CD14-positive monocyte (primary cell): Measurements from ENCODE around the gene C3orf52. TPM values are rescaled to one million over a fixed set of nuclear protein-coding genes. Genes with fewer than 3 reads are reported as not detected.

Experiments
- DNase-seq, 3 donors: peaks; one replicate each; pipeline ENCODE4 v3.0.0-alpha.2; 2011 to 2022
- H2AFZ ChIP-seq: 2 replicates; pipeline ENCODE4 v1.6.0; 2012; ENCODE audit warnings: mild to moderate bottlenecking, low read depth, low read length, inconsistent platforms; ENCODE audit not compliant: insufficient read depth, poor library complexity, severe bottlenecking
- H3K27ac ChIP-seq, 2 donors: 1 replicate in 1 of 2; 2 replicates in 1 of 2; pipeline ENCODE4 v1.5.1; 2012 to 2013; ENCODE audit warnings: low read length in 2 of 2, control low read depth in 1 of 2, inconsistent platforms in 1 of 2, low read depth in 1 of 2, mild to moderate bottlenecking in 1 of 2
- H3K27me3 ChIP-seq, 2 donors: one replicate each; pipeline versions ENCODE4 v1.6.0 to v1.6.1; 2011 to 2013; ENCODE audit warnings: low read length in 2 of 2; ENCODE audit not compliant: control insufficient read depth in 2 of 2, insufficient read depth in 2 of 2
- H3K36me3 ChIP-seq, 2 donors: replicated peaks in 1 of 2; 1 replicate in 1 of 2; 2 replicates in 1 of 2; pipeline versions ENCODE4 v1.5.1 to v1.6.1; 2012 to 2013; ENCODE audit warnings: low read length in 2 of 2, control low read depth in 1 of 2, inconsistent platforms in 1 of 2, mild to moderate bottlenecking in 1 of 2; ENCODE audit not compliant: insufficient read depth in 2 of 2, control insufficient read depth in 1 of 2
- H3K4me1 ChIP-seq, 2 donors: 1 replicate in 1 of 2; 2 replicates in 1 of 2; pipeline versions ENCODE4 v1.5.1 to v1.6.1; 2012 to 2013; ENCODE audit warnings: low read length in 2 of 2, control low read depth in 1 of 2, inconsistent platforms in 1 of 2, mild to moderate bottlenecking in 1 of 2, moderate library complexity in 1 of 2; ENCODE audit not compliant: insufficient read depth in 2 of 2, control insufficient read depth in 1 of 2
- H3K4me2 ChIP-seq: replicated peaks from 2 replicates; pipeline ENCODE3; 2012; ENCODE audit warnings: low read length, moderate library complexity, mild to moderate bottlenecking; ENCODE audit not compliant: poor library complexity, severe bottlenecking; ENCODE audit errors: extremely low read depth
- H3K4me3 ChIP-seq, 3 experiments: fragments of 200-600 bp in 1 of 3; sonication (generic) in 1 of 3; replicated peaks in 1 of 3; 1 replicate in 2 of 3; 2 replicates in 1 of 3; pipeline ENCODE4 v1.5.1; 2011 to 2013; ENCODE audit warnings: low read length in 3 of 3, mild to moderate bottlenecking in 3 of 3, control low read depth in 2 of 3, low read depth in 2 of 3, inconsistent platforms in 1 of 3, moderate library complexity in 1 of 3
- H3K79me2 ChIP-seq: 2 replicates; pipeline ENCODE4 v1.6.0; 2012; ENCODE audit warnings: mild to moderate bottlenecking, control low read depth, inconsistent platforms, low read length, moderate library complexity; ENCODE audit not compliant: insufficient read depth
- H3K9ac ChIP-seq: 2 replicates; pipeline ENCODE4 v1.6.0; 2017; ENCODE audit warnings: low read length, mild to moderate bottlenecking; ENCODE audit not compliant: insufficient read depth, poor library complexity, severe bottlenecking
- H3K9me3 ChIP-seq, 2 donors: replicated peaks in 1 of 2; 1 replicate in 1 of 2; 2 replicates in 1 of 2; pipeline versions ENCODE4 v1.5.1 to v1.6.1; 2012 to 2013; ENCODE audit warnings: low read length in 2 of 2, control low read depth in 1 of 2; ENCODE audit not compliant: control insufficient read depth in 1 of 2, insufficient read depth in 1 of 2
- H4K20me1 ChIP-seq: 2 replicates; pipeline ENCODE4 v1.6.0; 2012; ENCODE audit warnings: mild to moderate bottlenecking, low read length, control low read depth, moderate library complexity; ENCODE audit not compliant: insufficient read depth
- H3K27ac Mint-ChIP-seq, 7 donors: one replicate each; pipeline ENCODE4 v1.8.0; 2020; ENCODE audit warnings: mild to moderate bottlenecking in 7 of 7, mixed read lengths in 7 of 7, moderate library complexity in 6 of 7, inconsistent platforms in 2 of 7
- H3K27me3 Mint-ChIP-seq, 3 donors: one replicate each; pipeline ENCODE4 v1.8.0; 2021 to 2022; ENCODE audit warnings: low read depth in 3 of 3, mild to moderate bottlenecking in 3 of 3, mixed read lengths in 3 of 3, moderate library complexity in 3 of 3, inconsistent platforms in 1 of 3
- H3K36me3 Mint-ChIP-seq, 2 donors: one replicate each; pipeline ENCODE4 v1.8.0; 2020; ENCODE audit warnings: mixed read lengths in 2 of 2, inconsistent platforms in 1 of 2, mild to moderate bottlenecking in 1 of 2
- H3K4me1 Mint-ChIP-seq: one replicate; pipeline ENCODE4 v1.8.0; 2020; ENCODE audit warnings: mild to moderate bottlenecking, mixed read lengths
- H3K4me3 Mint-ChIP-seq, 2 donors: one replicate each; pipeline ENCODE4 v1.8.0; 2020; ENCODE audit warnings: mild to moderate bottlenecking in 2 of 2, mixed read lengths in 2 of 2, moderate library complexity in 1 of 2
- H3K9me3 Mint-ChIP-seq, 7 donors: one replicate each; pipeline ENCODE4 v1.8.0; 2020 to 2022; ENCODE audit warnings: mixed read lengths in 7 of 7, mild to moderate bottlenecking in 6 of 7, moderate library complexity in 6 of 7, inconsistent platforms in 2 of 7
- CTCF ChIP-seq: fragments of 200-600 bp; IDR thresholded peaks from one replicate; pipeline ENCODE4 v1.8.0; 2022; ENCODE audit warnings: antibody characterized with exemption, mild to moderate bottlenecking
- WGBS: methylation state at CpG from one replicate; pipeline ENCODE4 v1.1.5; 2013; ENCODE audit warnings: missing lambda C conversion rate; ENCODE audit not compliant: insufficient coverage; 5-methylcytosine and 5-hydroxymethylcytosine counted together
- intact Hi-C, 2 donors: fragments of 100-400 bp; cut with micrococcal nuclease; formaldehyde crosslinking; loops; one replicate each; pipeline versions ENCODE4 v1.15.0 to v1.15.1; 2023
- polyA plus RNA-seq, 3 donors: library from polyadenylated mRNA; depleted of rRNA in 1 of 3; unstranded in 2 of 3; stranded (reverse) in 1 of 3; fragments of 300-500 nt in 2 of 3; fragments of >200 nt in 1 of 3; fragmentation: Illumina TruSeq in 2 of 3; gene quantifications; 1 replicate in 2 of 3; 2 replicates in 1 of 3; pipeline ENCODE4 v1.2.3, GENCODE V29; 2012 to 2021

Gene C3orf52
- polyA plus RNA-seq, 3 donors: not detected

- Histone ChIP-seq H4K20me1 (no peaks in the 10 kb centered on the region), H3K36me3 (no peaks in the 10 kb centered on the region), H3K4me1 (peaks cover 26 to 28% of the 10 kb centered on the region in 2 donors), H3K27me3 (no peaks in the 10 kb centered on the region), H3K9ac (no peak overlapping the region), H3K79me2 (no peaks in the 10 kb centered on the region), H3K27ac (no peak overlapping the region), H3K4me2 (no peak overlapping the region), H3K9me3 (no peaks in the 10 kb centered on the region), H3K4me3 (no peak overlapping the region), H2AFZ (no peak overlapping the region)
- Mint-ChIP-seq H3K27me3 (peaks cover 0 to 16% (median 5%) of the 10 kb centered on the region in 3 donors), H3K36me3 (peaks cover 0 to 2% of the 10 kb centered on the region in 2 donors), H3K4me1 (peaks cover 33% of the 10 kb centered on the region), H3K4me3 (no peak overlapping the region), H3K27ac (peak overlapping the region in 1 of 7 donors; percentile 43), H3K9me3 (no peaks in the 10 kb centered on the region)
- intact Hi-C loops: loop anchor here (5.0 kb wide), 2 partner anchors 403 to 418 kb away; no protein-coding TSS in a partner anchor
- 80% methylated on average over 1 of the region's 6 CpGs for WGBS
- DNase-seq: no peak
- TF ChIP-seq CTCF: no peak
Measured at GRCh38 chr3:112114576-112115160, 28.5 kb downstream of the C3orf52 start.

GRCh38 chr3:112115161-112115739 is 29.1 kb downstream of the C3orf52 start:
- H3K36me3 ChIP-seq: no peaks in the 10 kb centered on the region
- no peak for TF ChIP-seq CTCF
- no peak overlapping the region for H3K27ac Mint-ChIP-seq
- peaks cover 39% of the 10 kb centered on the region for H3K4me1 Mint-ChIP-seq
- peaks cover 0 to 3% of the 10 kb centered on the region in 2 donors for H3K36me3 Mint-ChIP-seq
- H3K27me3 Mint-ChIP-seq: peaks cover 0 to 12% (median 5%) of the 10 kb centered on the region in 3 donors
- no peak overlapping the region for H3K4me3 ChIP-seq
- H3K27me3 ChIP-seq: no peaks in the 10 kb centered on the region
- H3K79me2 ChIP-seq: no peaks in the 10 kb centered on the region
- H3K4me2 ChIP-seq: no peak overlapping the region
- no CpG with 5 or more reads among the region's 6 CpGs for WGBS
- H3K9me3 ChIP-seq: no peaks in the 10 kb centered on the region
- no peak overlapping the region for H3K9ac ChIP-seq
- DNase-seq: no peak
- peak overlapping the region in 1 of 2 donors; percentile 33 for H3K4me3 Mint-ChIP-seq
- H4K20me1 ChIP-seq: no peaks in the 10 kb centered on the region
- H3K27ac ChIP-seq: no peak overlapping the region
- no peaks in the 10 kb centered on the region for H3K9me3 Mint-ChIP-seq
- peaks cover 32 to 34% of the 10 kb centered on the region in 2 donors for H3K4me1 ChIP-seq
- intact Hi-C loops: no loop called here
- H2AFZ ChIP-seq: no peak overlapping the region
